Body of pancreas (tissue), 4 donors: Measurements from ENCODE around the gene ZNF266.

Source experiments
- CTCF ChIP-seq, 7 experiments: fragments of 450-650 bp in 4 of 7; fragments of 200-600 bp in 3 of 7; sonication (generic) in 3 of 7; IDR thresholded peaks; one replicate each; pipeline ENCODE4 v1.5.1; 2016 to 2019; ENCODE audit warnings: antibody characterized with exemption in 7 of 7
- POLR2A ChIP-seq, 3 donors: fragments of 450-650 bp; IDR thresholded peaks; one replicate each; pipeline ENCODE4 v1.6.1; 2016; ENCODE audit warnings: antibody characterized with exemption in 3 of 3, mild to moderate bottlenecking in 2 of 3

GRCh38 chr19:9427941-9428340, 7.4 kb downstream of the ZNF266 start:
- TF ChIP-seq CTCF (IDR thresholded peaks at IDR 0.05) (no peak), POLR2A (IDR thresholded peaks at IDR 0.05) (no peak)
